Ovary (tissue), 3 donors: ENCODE data around the gene B3GNT7.

Experiments
- CTCF ChIP-seq, 3 donors: fragments of 450-650 bp in 2 of 3; fragments of 200-600 bp in 1 of 3; IDR thresholded peaks; one replicate each; pipeline versions ENCODE4 v1.5.1 to v1.8.0; 2016 to 2022; ENCODE audit warnings: antibody characterized with exemption in 3 of 3, mild to moderate bottlenecking in 1 of 3
- EP300 ChIP-seq: sonication (generic); formaldehyde crosslinking; IDR thresholded peaks from one replicate; pipeline ENCODE4 v1.6.1; 2017; ENCODE audit warnings: antibody characterized with exemption
- POLR2A ChIP-seq: fragments of 450-650 bp; IDR thresholded peaks from one replicate; pipeline ENCODE4 v1.6.1; 2017; ENCODE audit warnings: antibody characterized with exemption, mild to moderate bottlenecking, moderate library complexity
- donor health status: DM: no; HTN: no; CAD: no.

GRCh38 chr2:231372326-231372725 lies 23.2 kb upstream of the B3GNT7 start:
- TF ChIP-seq CTCF (IDR thresholded peaks at IDR 0.05): no peak
- TF ChIP-seq POLR2A: no peak
- no peak for TF ChIP-seq EP300
